ENCODE measurements around the gene USP21.

The USP21 gene

GRCh38 chr1:161174911-161175310, 15.6 kb downstream of the USP21 start:
- TF ChIP-seq POLR2AphosphoS5 (IDR thresholded peaks at IDR 0.05; ENCODE audit: low read depth, low read length) = no peak
- no peak for TF ChIP-seq SPI1 (IDR thresholded peaks at IDR 0.05; ENCODE audit: low read depth, low read length)
- TF ChIP-seq TAF1 (IDR thresholded peaks at IDR 0.05; ENCODE audit: low read depth, low read length) = no peak
- TF ChIP-seq POU2F2 (IDR thresholded peaks at IDR 0.05; ENCODE audit: low read depth, low read length) = no peak
- no peak for TF ChIP-seq PAX5 (IDR thresholded peaks at IDR 0.05; ENCODE audit: insufficient read depth, low read length, severe bottlenecking)
- TF ChIP-seq POLR2A (IDR thresholded peaks at IDR 0.05; ENCODE audit: low read depth, low read length) = no peak
- FAIRE-seq (no peak), DNase-seq (ENCODE audit: insufficient read length, low spot score) (no peak)

GRCh38 chr1:161175771-161176453, 16.6 kb downstream of the USP21 start:
- FAIRE-seq (no peak), DNase-seq (ENCODE audit: insufficient read length, low spot score) (peak; percentile 57)
- TF ChIP-seq POLR2A (IDR thresholded peaks at IDR 0.05; ENCODE audit: low read depth, low read length) = no peak

GRCh38 chr1:161176468-161177111, 17.3 kb downstream of the USP21 start:
- no peak for FAIRE-seq
- no peak for TF ChIP-seq TAF1 (IDR thresholded peaks at IDR 0.05; ENCODE audit: low read depth, low read length)
- TF ChIP-seq PAX5 (IDR thresholded peaks at IDR 0.05; ENCODE audit: insufficient read depth, low read length, severe bottlenecking) = peak; percentile 94
- DNase-seq (ENCODE audit: insufficient read length, low spot score) = no peak

- TF ChIP-seq PAX5 (IDR thresholded peaks at IDR 0.05; ENCODE audit: insufficient read depth, low read length, severe bottlenecking) (no peak), POU2F2 (IDR thresholded peaks at IDR 0.05; ENCODE audit: low read depth, low read length) (peak; percentile 63; the same call in 1 of the 2 replicates), POLR2AphosphoS5 (IDR thresholded peaks at IDR 0.05; ENCODE audit: low read depth, low read length) (peak; percentile 91), POLR2A (IDR thresholded peaks at IDR 0.05; ENCODE audit: low read depth, low read length) (peak; percentile 91), TAF1 (IDR thresholded peaks at IDR 0.05; ENCODE audit: low read depth, low read length) (peak; percentile 89), SPI1 (IDR thresholded peaks at IDR 0.05; ENCODE audit: low read depth, low read length) (no peak)
- FAIRE-seq = peak; percentile 81
- DNase-seq (ENCODE audit: insufficient read length, low spot score) = peak; percentile 94
Observed at GRCh38 chr1:161177112-161177935, 18.0 kb downstream of the USP21 start, which contains the start of gene B4GALT3. TSS of gene B4GALT3 (minus strand) at chr1:161177507. CDS start at chr1:161176060, 1,447 bp downstream.

- TF ChIP-seq POU2F2 (IDR thresholded peaks at IDR 0.05; ENCODE audit: low read depth, low read length) (no peak), TAF1 (IDR thresholded peaks at IDR 0.05; ENCODE audit: low read depth, low read length) (no peak)
- no peak for FAIRE-seq
- DNase-seq (ENCODE audit: insufficient read length, low spot score) = no peak
Observed at GRCh38 chr1:161177936-161178244, 18.6 kb downstream of the USP21 start.

- TF ChIP-seq POU2F2 (IDR thresholded peaks at IDR 0.05; ENCODE audit: low read depth, low read length) = no peak
- FAIRE-seq (no peak), DNase-seq (ENCODE audit: insufficient read length, low spot score) (no peak)
Observed at GRCh38 chr1:161179698-161180097, 20.4 kb downstream of the USP21 start.

GRCh38 chr1:161180639-161181038, 21.3 kb downstream of the USP21 start:
- FAIRE-seq (no peak), DNase-seq (ENCODE audit: insufficient read length, low spot score) (no peak)
- TF ChIP-seq SPI1 (IDR thresholded peaks at IDR 0.05; ENCODE audit: low read depth, low read length) = no peak
- no peak for TF ChIP-seq POLR2A (IDR thresholded peaks at IDR 0.05; ENCODE audit: low read depth, low read length)
- no peak for TF ChIP-seq POU2F2 (IDR thresholded peaks at IDR 0.05; ENCODE audit: low read depth, low read length)
- no peak for TF ChIP-seq TAF1 (IDR thresholded peaks at IDR 0.05; ENCODE audit: low read depth, low read length)
- no peak for TF ChIP-seq PAX5 (IDR thresholded peaks at IDR 0.05; ENCODE audit: insufficient read depth, low read length, severe bottlenecking)
- no peak for TF ChIP-seq POLR2AphosphoS5 (IDR thresholded peaks at IDR 0.05; ENCODE audit: low read depth, low read length)

- peak; percentile 20 for FAIRE-seq
- DNase-seq (ENCODE audit: insufficient read length, low spot score) = no peak
- TF ChIP-seq POU2F2 (IDR thresholded peaks at IDR 0.05; ENCODE audit: low read depth, low read length) (no peak), PAX5 (IDR thresholded peaks at IDR 0.05; ENCODE audit: insufficient read depth, low read length, severe bottlenecking) (no peak), POLR2A (IDR thresholded peaks at IDR 0.05; ENCODE audit: low read depth, low read length) (no peak), SPI1 (IDR thresholded peaks at IDR 0.05; ENCODE audit: low read depth, low read length) (no peak), POLR2AphosphoS5 (IDR thresholded peaks at IDR 0.05; ENCODE audit: low read depth, low read length) (no peak), TAF1 (IDR thresholded peaks at IDR 0.05; ENCODE audit: low read depth, low read length) (no peak)
Observed at GRCh38 chr1:161182214-161182613, 22.9 kb downstream of the USP21 start.

- TF ChIP-seq SPI1 (IDR thresholded peaks at IDR 0.05; ENCODE audit: low read depth, low read length) = peak; percentile 50; the same call in 1 of the 2 replicates
- TF ChIP-seq POLR2A (IDR thresholded peaks at IDR 0.05; ENCODE audit: low read depth, low read length) = peak; percentile 46; the same call in 1 of the 2 replicates
- TF ChIP-seq PAX5 (IDR thresholded peaks at IDR 0.05; ENCODE audit: insufficient read depth, low read length, severe bottlenecking) = no peak
- TF ChIP-seq POLR2AphosphoS5 (IDR thresholded peaks at IDR 0.05; ENCODE audit: low read depth, low read length) = no peak
- TF ChIP-seq POU2F2 (IDR thresholded peaks at IDR 0.05; ENCODE audit: low read depth, low read length) = peak; percentile 53; the same call in 1 of the 2 replicates
- TF ChIP-seq TAF1 (IDR thresholded peaks at IDR 0.05; ENCODE audit: low read depth, low read length) = no peak
- peak; percentile 49 for DNase-seq (ENCODE audit: insufficient read length, low spot score)
- FAIRE-seq = peak; percentile 94
Observed at GRCh38 chr1:161185282-161185682, 26.0 kb downstream of the USP21 start.

All from GM12891 (cell line).